ENCODE results near the gene SYNJ2.

DNA sequence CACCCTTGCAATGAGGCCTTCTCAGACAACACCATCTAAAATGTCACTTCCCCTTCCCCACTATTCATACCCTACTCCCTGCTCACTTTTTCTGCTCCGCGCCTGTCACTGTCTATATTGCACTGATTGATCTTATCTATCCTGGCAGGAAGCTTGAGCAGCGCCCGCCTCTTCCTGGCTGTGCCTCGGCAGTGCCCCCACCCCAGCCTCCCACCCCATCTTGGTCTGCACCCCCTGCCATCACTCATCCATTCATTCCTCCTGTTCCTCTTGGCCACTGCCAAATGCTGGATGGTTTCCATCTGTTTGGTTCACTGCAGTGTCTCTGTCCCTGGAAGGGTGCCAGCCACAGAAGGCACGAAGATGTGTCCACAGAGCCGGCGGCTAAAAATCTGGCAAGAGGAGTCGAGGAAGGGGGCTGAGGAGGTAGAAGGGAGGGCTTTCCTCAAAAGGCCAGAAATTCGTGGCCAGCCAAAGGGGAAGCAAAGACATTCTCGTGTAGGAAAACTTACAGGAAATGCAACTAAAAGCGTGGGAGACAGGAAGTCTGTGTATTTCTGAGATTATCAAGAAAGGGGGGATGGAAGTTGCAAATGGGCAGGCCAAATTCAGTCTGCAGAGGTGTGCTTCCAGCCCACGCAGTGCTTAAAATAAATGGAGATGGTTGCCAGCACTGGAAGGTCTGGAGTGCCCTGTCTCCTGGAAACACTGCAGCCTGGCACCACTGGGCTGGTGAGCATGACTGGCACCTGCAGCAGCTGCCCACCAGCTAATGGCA, 27.6 kb downstream of the SYNJ2 start:
- TF ChIP-seq, protein P1, sequence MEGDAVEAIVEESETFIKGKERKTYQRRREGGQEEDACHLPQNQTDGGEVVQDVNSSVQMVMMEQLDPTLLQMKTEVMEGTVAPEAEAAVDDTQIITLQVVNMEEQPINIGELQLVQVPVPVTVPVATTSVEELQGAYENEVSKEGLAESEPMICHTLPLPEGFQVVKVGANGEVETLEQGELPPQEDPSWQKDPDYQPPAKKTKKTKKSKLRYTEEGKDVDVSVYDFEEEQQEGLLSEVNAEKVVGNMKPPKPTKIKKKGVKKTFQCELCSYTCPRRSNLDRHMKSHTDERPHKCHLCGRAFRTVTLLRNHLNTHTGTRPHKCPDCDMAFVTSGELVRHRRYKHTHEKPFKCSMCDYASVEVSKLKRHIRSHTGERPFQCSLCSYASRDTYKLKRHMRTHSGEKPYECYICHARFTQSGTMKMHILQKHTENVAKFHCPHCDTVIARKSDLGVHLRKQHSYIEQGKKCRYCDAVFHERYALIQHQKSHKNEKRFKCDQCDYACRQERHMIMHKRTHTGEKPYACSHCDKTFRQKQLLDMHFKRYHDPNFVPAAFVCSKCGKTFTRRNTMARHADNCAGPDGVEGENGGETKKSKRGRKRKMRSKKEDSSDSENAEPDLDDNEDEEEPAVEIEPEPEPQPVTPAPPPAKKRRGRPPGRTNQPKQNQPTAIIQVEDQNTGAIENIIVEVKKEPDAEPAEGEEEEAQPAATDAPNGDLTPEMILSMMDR (IDR thresholded peaks at IDR 0.05; ENCODE audit: borderline replicate concordance, extremely low read depth, low read length, poor library complexity, severe bottlenecking): no peak
- no peak for TF ChIP-seq EZH2 (IDR thresholded peaks at IDR 0.05; ENCODE audit: borderline replicate concordance, low read depth, low read length, severe bottlenecking)
